HEK293 (cell line): ENCODE measurements around the gene LARGE1.

Source experiments
- AEBP2 ChIP-seq: fragments of 450-650 bp; formaldehyde crosslinking; IDR thresholded peaks from 2 replicates; pipeline ENCODE4 v1.5.1; 2016; ENCODE audit warnings: missing biosample characterization, missing genetic modification characterization, borderline replicate concordance
- CTCF ChIP-seq: fragments of 450-650 bp; formaldehyde crosslinking; IDR thresholded peaks from 2 replicates; pipeline ENCODE4 v1.5.1; 2016; ENCODE audit warnings: missing biosample characterization, missing genetic modification characterization
- MEIS1 ChIP-seq: sonication (generic); formaldehyde crosslinking; IDR thresholded peaks from 2 replicates; pipeline ENCODE4 v1.8.1; 2022; ENCODE audit warnings: missing genetic modification reagents, mild to moderate bottlenecking, borderline replicate concordance
- PATZ1 ChIP-seq: fragments of 450-650 bp; formaldehyde crosslinking; IDR thresholded peaks from 2 replicates; pipeline ENCODE4 v1.5.1; 2016; ENCODE audit warnings: missing biosample characterization, missing genetic modification characterization
- PBX3 ChIP-seq: sonication (generic); formaldehyde crosslinking; IDR thresholded peaks from 2 replicates; pipeline ENCODE4 v1.8.1; 2022; ENCODE audit warnings: mild to moderate bottlenecking, moderate library complexity, missing genetic modification reagents
- TRIM28 ChIP-seq: IDR thresholded peaks from 2 replicates; pipeline ENCODE4 v1.6.1; 2011; ENCODE audit warnings: low read length, control low read depth, borderline replicate concordance
- ZBTB20 ChIP-seq: fragments of 450-650 bp; formaldehyde crosslinking; IDR thresholded peaks from 2 replicates; pipeline ENCODE4 v1.5.1; 2016; ENCODE audit warnings: missing biosample characterization, missing genetic modification characterization
- ZNF114 ChIP-seq: fragments of 450-650 bp; formaldehyde crosslinking; IDR thresholded peaks from 2 replicates; pipeline ENCODE4 v1.5.0; 2017; ENCODE audit warnings: missing biosample characterization, missing genetic modification characterization
- ZNF239 ChIP-seq: fragments of 450-650 bp; formaldehyde crosslinking; IDR thresholded peaks from 2 replicates; pipeline ENCODE4 v1.5.1; 2016; ENCODE audit warnings: missing biosample characterization, missing genetic modification characterization
- ZNF274 ChIP-seq, 2 experiments: fragments of 200-500 bp in 1 of 2; fragments of 450-650 bp in 1 of 2; sonication (Bioruptor generic) in 1 of 2; formaldehyde crosslinking in 1 of 2; IDR thresholded peaks; 2 replicates each; pipeline versions ENCODE4 v1.5.1 to v1.6.1; 2014 to 2016; ENCODE audit warnings: borderline replicate concordance in 1 of 2, inconsistent platforms in 1 of 2, low read length in 1 of 2, missing biosample characterization in 1 of 2, missing genetic modification characterization in 1 of 2
- ZNF280D ChIP-seq: fragments of 450-650 bp; formaldehyde crosslinking; IDR thresholded peaks from 2 replicates; pipeline ENCODE4 v1.5.1; 2016; ENCODE audit warnings: missing biosample characterization, missing genetic modification characterization
- ZNF311 ChIP-seq: fragments of 450-650 bp; formaldehyde crosslinking; IDR thresholded peaks from 2 replicates; pipeline ENCODE4 v1.5.1; 2017; ENCODE audit warnings: missing biosample characterization, missing genetic modification characterization, borderline replicate concordance
- ZNF416 ChIP-seq: fragments of 450-650 bp; formaldehyde crosslinking; IDR thresholded peaks from 2 replicates; pipeline ENCODE4 v1.5.1; 2016; ENCODE audit warnings: missing biosample characterization, missing genetic modification characterization
- ZNF623 ChIP-seq: fragments of 450-650 bp; formaldehyde crosslinking; IDR thresholded peaks from 2 replicates; pipeline ENCODE4 v1.5.1; 2016; ENCODE audit warnings: missing biosample characterization, missing genetic modification characterization

GRCh38 chr22:33353502-33353901, 566.8 kb downstream of the LARGE1 start:
- no peak for TF ChIP-seq CTCF
- no peak for TF ChIP-seq PATZ1 (tag by site-specific recombination)
- TF ChIP-seq AEBP2 = no peak
- no peak for TF ChIP-seq ZNF114 (tag by site-specific recombination)
- no peak for TF ChIP-seq MEIS1 (CRISPR knock-in tag)
- no peak for TF ChIP-seq TRIM28
- no peak for TF ChIP-seq ZBTB20
- no peak for TF ChIP-seq ZNF623 (tag by site-specific recombination)
- TF ChIP-seq PBX3 = no peak
- TF ChIP-seq ZNF311 = no peak
- TF ChIP-seq ZNF239 (tag by site-specific recombination) = no peak
- TF ChIP-seq ZNF416 = no peak
- no peak for TF ChIP-seq ZNF280D (tag by site-specific recombination)
- no peak for TF ChIP-seq ZNF274 (IDR thresholded peaks at IDR 0.05; ENCODE audit: low read length)
- no peak for TF ChIP-seq ZNF274 (tag by site-specific recombination; IDR thresholded peaks at IDR 0.05; ENCODE audit: borderline replicate concordance)
